HG03565 (cell line): Measurements from ENCODE around the gene CYP24A1.

Experiments
- ATAC-seq: cut with Tn5 transposase; IDR thresholded peaks from one replicate; pipeline ENCODE4 v1.9.1; 2021; ENCODE audit warnings: mild to moderate bottlenecking, moderate library complexity; ENCODE audit not compliant: unreplicated experiment

CYP24A1 gene

DNA sequence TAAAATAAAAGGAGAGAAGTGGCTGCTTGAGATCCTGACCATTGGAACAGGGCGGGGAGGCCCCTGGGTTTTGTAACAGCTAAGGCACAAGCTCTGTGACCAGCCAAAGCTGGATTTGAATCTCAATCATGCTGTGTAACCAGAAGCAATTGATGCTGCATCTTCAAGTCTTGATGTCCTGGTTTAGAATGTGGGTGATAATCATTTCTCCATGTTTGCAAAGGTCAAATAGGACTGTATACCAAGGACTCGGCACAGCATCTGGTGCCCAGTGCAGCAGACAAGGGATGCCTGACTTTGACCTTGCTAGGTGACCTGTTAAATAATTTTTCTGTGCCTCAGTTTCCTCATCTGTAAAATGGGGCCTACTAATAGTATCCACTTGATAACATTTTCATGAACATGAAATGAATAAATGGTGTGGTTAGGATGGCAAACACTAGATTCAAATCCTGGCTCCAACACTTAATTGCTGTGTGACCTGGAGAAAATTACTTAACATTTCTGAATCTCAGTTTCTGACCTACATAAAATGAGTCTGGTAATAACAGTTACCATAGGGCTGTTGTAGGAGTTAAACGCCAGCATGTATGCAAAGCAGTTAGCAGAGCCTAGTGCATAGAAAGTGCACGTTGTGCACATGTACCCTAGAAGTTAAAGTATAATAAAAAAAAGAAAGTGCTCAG lies 57.1 kb downstream of the CYP24A1 start:
- no peak for ATAC-seq

DNA sequence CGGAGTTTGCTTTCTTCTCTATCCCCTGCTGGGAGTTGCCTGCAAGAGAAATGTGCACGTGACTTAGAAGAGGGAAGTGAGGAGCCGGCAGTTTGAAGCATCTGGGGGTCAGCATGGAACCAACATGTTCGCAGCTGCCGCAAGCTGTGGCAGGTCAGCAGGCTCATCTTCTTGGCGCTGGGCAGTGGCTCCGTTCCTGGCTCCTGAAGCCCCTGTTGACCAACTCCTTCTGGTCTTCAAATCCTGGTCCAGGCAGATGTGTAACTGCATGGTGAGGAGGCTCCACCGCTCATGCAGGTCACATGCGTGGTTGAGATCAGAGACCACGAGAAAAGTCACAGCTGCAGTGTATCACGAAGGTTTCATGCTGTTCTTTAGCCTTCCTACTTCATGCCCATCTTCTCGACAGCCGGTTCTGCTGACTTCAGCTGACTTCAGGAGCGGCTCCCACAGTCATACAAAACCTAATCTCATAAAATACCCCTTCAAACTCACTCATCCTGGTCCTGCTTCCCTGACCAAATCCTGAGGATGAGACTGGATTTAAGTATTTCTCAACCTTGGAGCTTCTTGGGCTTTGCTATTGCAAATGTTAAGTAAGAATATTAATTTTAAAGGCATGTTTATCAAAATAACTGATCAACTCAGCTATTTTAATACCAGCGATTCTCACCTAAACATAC lies 58.5 kb downstream of the CYP24A1 start:
- no peak for ATAC-seq

DNA sequence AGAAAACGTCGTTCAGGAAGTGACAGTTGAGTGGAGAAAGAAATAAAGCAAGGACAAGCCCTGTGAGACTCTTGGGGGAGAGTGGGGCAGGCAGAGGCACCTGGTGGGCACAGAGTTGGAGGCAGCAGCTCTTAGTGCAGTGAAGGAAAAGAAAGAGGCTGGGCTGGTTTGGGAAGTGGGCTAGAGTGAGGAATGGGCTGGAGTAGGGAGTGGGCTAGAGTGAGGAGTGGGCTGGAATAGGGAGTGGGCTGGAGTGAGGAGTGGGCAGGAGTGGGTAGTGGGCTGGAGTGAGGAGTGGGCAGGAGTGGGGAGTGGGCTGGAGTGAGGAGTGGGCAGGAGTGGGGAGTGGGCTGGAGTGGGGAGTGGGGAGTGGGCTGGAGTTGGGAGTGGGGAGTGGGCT lies 59.7 kb downstream of the CYP24A1 start:
- no peak for ATAC-seq

GRCh38 chr20:54113566-54113965 lies 60.2 kb downstream of the CYP24A1 start:
- ATAC-seq: no peak

- no peak for ATAC-seq
These were observed 61.4 kb downstream of the CYP24A1 start for GRCh38 chr20:54112221-54112884.

DNA sequence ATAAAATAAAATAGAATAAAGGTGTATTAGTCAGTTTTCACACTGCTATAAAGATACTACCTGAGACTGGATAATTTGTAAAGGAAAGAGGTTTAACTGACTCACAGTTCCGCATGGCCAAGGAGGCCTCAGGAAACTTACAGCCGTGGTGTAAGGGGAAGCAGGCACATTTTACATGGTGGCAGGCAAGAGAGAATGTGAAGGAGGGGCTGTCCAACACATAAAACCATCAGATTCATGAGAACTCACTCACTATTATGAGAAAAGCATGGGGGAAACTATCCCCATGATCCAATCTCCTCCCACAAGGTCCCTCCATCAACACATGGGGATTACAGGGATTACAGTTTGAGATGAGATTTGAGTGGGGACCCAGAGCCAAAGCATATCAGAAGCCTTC lies 62.3 kb downstream of the CYP24A1 start:
- no peak for ATAC-seq

DNA sequence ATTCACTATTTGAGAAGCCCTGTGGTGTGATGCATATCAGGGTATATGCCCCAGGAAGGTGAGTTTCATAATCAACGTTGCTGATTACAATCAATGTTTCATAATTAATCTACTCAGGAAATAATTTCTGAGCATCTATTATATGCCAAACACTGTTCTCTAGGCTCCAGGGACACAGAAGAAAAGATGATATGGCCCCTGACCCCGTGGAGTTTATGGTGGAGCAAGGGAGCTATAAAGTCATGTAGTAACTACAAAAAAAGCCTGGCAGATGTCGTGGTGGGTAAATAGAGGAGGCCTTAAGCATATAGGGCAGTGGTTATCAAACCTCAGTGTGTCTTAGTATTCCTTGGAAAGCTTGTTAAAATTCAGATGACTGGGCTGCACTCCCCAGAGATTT lies 63.3 kb downstream of the CYP24A1 start:
- ATAC-seq: no peak

GRCh38 chr20:54110041-54110440 lies 63.7 kb downstream of the CYP24A1 start:
- no peak for ATAC-seq

GRCh38 chr20:54108817-54109216 lies 65.0 kb downstream of the CYP24A1 start:
- no peak for ATAC-seq

DNA sequence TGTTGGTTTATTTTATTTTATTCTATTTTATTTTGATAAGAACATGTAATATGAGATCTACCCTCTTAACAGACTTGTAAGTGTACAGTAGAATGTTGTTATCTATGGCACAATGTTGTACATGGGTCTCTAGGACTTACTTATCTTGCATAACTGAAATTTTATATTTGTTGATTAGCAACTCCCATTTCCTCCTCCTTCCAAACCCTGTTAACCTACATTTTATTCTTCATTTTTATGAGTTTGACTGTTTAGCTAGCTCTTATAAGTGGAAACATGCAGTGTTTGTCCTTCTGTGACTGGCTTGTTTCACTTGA lies 65.5 kb downstream of the CYP24A1 start:
- ATAC-seq: no peak

DNA sequence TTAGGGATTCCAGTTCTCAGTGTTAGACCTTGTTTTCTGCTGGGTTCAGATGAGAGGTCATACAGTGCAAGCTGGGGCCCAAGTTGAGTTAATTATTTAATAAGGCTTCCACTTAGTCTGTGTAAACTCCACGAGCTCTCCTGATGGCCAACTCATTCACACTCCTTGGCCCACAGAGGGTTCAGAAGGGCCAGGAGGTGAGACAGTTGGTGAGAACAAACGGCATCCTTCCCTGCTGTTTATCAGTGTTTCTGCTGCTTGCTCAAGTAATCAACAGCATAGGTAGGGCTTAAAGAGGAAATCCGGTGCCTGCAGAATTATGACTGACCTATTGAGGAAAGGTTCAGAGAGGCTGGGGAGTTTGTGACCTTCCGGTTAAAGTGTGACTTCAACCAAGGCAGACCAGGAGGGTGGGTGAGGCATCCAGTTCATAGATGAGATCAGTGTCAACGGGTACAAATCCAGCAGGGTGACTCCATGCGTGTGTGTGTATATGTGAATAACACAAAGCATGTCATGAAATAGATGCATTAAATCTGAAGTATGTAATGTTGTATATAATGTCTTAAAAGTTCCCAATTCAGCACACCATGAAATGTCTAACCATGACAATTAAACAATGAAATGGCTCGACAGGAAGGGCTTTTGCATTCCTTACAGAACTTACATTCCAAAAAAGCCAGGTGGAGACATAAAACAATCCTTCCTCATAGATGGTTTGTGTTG lies 66.0 kb downstream of the CYP24A1 start:
- no peak for ATAC-seq

DNA sequence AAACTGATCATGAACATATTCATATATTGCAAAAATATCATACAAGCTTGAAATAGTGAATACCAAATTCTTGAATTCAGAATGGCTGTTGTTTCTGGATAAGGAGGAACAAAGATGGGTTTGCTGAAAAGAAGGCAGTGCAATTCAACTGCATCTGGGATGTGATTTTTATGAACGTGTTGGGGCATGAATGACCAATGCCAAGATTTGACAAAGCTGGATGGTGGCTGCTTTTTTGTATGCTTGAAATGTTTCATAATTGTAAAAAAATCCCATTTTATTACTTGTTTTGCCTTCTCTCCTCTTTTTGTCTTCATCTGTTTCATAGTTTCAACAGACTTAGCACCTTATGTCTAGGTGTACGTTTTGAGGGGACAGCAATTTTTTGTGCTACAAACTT lies 66.6 kb downstream of the CYP24A1 start:
- no peak for ATAC-seq

DNA sequence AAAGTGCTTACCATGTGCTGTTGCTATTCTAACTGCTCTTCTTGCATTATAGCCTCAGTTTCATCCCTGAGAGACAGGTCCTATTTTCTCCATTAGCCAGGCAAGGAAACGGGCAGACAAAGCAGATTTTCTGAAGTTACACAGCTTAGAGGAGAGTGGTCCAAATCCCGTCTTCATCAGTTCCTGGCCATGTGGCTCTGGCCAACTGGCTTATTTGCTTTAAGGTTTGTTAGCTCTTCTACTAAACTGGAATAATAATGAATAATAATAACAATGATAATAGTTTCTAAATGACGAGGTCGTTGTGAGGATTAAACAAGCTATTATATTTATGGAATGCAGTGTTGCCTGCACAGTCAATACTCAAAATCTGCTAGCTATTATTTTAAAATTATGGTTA lies 67.6 kb downstream of the CYP24A1 start:
- ATAC-seq: no peak

- ATAC-seq: no peak
These were observed 68.1 kb downstream of the CYP24A1 start for GRCh38 chr20:54105653-54106052.

DNA sequence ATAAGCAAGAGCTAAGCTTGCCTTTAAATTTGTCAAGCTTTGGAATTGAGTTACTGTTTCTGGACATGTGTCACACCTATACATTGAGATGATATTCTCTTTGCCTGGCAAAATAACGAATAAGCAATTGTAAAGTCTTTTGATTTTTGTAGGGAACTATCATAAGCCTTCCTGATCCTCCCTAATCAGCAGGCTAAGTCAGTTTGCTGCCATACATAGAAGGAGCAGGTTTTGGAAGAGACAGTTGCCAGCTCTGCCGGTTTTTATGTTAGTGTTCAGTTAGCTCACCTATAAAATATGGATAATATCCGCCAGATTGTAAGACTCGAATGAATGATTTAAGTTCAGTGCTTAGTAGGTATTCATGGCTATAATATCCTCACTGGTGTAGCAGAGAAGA lies 69.0 kb downstream of the CYP24A1 start:
- ATAC-seq: no peak

DNA sequence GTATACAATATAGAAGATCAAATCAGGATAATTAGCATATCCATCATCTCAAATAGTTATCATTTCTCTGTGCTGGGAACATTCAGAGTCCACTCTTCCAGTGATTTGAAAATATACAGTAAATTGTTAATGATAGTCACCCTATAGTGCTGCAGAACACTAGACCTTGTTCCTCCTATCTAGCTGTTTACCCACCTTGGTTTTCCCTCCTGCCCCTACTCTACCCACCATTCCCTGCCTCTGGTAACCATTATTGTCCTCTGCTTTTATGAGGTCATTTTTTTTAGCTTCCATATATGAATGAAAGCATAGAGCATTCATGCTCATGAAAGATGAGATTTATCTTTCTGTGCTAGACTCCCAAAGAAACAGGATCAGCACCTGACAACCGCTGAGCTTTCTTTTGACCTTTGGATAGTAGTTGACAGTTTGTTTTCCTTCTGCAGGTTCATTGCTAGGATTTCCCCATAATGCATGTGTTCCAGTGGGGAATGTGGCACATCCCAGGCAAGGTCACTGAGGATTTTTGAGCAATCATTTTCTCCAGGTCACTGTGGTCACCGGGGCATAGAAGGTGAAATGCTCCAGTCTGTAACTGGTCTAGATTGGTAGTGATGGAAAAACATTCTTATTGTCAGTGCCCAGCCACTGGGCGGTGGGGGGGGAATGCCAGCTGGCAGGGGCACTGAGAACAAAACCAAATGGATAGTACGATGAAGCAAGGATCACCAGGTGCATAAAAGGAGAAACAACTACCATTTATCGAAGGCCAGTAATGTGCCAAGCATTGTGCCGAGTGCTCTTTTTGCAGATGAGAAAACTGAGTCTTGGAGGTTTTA lies 69.8 kb downstream of the CYP24A1 start:
- no peak for ATAC-seq
